Activated CD4-positive, alpha-beta T cell treated with anti-CD3 and anti-CD28 coated beads, Interleukin-2, amount 50 U/mL, for 48 hours (primary cell): ENCODE data around the gene PREP.

ENCODE experiments used
- DNase-seq, 2 experiments: peaks; one replicate each; pipeline ENCODE4 v3.0.0-alpha.2; 2020

Gene PREP

DNA sequence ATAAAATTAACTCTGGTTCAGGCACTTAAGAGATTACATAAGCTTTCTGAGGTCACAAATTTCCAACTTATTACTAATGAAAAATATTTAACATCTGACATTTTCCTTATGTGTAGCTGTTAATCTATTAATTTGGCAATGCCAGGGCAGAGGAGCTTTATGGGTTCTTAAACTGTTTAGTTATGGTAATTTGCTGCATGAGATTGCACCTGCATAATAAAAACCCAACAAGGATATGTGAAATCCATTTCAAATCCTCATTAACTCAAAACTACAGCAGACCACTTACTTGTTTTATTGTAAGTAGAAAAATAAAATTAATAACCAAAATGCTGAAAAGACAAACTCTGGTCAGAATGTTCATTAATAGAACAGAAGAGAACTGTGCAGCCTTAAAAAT, 98.1 kb downstream of the PREP start:
- DNase-seq, result no peak

DNA sequence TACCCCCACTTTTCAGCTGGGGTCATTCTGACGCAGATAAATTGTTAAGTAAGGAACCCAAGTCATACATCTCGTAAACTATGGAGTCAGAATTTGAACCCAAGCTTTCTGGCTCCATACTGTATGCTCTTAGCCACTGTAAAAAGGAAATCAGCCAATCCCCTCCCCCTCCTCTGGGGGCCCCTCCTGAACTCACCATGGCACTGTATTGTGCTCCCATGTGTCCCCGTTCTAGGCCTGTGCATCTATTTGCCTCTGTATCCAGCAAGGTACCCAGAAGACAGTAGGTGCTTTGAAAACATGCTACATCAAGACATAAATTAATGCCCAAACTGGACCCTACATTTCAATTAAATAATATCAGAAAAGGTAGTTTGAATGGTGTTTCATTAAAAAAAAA, 98.5 kb downstream of the PREP start:
- no peak for DNase-seq

DNA sequence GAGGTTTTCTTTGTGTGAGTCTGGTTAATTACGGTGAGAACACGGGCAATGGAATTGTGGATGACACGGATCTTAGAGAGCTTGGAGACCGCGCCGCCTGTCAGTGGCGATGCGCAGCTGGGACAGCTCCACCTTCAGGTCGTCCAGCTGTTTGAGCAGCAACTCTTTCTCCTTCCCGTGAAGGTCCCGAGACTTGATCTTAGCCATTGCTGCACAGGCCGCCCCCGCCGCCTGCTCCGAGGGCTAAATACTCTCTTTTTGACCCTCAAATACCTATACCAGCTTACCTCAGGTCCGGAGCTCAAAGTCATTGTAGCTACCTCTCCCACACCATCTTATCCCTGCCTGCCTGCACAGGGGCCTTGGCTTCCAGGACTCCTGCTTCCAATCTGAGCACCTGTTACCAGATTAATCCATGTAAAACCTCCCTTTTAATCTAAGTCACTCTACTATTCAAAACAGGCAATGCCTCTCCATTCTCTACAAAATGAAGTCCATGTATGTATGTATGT, 100.2 kb downstream of the PREP start:
- DNase-seq, result no peak

DNA sequence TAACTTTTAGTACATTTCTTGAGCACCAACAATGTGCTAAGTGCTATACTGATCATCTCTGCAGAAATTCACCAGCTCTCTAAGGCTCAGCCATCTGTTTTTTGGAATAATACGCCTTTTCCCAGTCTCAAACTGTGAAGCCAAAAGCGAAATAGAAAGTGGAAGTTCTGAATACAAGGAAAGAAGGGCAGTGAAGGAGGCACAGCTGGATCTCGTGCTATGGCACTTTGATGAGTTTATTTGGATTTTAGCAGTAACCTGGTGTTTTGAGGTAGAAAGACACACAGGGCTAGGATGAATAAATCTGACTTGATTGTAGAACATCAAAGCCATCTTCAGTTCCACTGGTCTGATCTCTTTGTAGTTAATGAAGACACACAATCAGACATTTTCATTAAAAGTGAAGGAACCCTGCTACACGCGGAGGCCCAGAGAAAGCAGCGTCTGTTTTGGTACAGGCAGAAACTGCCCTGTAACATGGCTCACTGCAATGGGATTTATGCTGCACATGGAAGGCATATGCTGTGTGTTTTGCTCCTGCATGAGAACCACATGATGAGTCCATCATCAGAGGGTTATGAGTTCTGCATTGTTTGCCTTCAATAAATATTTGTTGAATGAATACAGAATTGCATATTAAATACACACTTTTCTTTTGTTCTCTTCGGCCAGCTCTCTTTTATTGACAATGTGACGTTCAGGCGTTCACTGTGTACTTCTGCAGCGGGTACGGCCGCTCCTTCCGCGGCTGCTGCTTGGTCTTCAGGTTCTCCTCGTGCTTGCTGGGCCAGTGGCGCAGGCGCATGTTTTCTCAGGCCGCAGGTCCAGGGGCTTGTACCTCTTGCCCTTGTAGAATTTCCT, 100.9 kb downstream of the PREP start:
- no peak for DNase-seq

DNA sequence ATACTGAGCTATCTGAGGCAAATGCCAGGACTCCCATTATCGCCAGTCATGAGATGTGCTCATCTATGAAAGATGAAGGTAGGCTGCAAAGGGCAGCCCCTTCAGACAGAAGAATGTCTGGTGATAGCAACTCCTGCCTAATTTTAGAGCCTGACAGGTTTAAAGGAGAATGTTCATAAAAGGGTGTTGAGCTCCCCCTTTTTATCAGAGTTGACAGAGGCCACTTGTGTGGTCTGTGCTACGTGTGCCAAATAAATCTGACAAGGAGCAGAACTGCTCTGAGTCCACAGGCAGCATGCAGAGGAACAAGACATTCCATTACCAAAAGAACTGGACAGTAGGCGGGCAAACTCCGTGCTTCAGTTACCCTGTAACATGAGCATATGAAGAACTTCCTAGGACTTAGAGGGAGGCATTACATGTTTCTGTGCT, 101.8 kb downstream of the PREP start:
- no peak for DNase-seq

DNA sequence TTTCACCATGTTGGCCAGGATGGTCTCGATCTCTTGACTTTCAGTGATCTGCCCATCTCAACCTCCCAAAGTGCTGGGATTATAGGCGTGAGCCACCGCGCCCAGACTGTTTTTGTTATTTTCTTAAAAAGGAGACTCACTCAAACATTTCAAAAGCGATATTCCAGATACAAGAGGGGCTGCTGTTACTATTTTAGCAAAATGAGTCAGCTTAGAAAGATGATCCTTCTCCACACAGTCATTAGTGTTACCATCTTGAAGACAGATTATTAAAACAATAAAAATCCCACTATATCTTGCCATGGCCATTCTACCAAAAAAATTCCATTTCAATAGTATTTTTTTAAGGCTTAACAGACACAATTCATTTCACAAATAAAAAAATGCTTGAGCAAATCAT, 102.8 kb downstream of the PREP start:
- no peak for DNase-seq

DNA sequence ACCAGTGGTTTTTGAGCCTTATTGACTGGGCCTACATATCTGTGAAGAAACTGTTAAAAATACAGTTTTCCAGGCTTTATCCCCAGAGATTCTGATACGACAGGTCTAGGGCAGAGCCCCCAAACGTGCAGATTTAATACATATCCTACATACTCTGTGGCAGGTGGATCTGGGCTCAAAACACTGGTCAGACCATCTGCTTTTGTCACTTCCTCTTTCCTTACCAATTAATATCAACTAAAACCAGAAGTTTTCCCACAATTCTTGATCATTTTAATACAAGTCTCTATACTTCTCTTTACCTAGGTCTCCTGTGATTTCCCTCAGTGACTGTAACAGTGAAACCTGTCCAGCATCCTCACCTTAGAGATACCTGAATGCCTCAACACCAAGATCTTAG, 108.8 kb downstream of the PREP start:
- no peak for DNase-seq

DNA sequence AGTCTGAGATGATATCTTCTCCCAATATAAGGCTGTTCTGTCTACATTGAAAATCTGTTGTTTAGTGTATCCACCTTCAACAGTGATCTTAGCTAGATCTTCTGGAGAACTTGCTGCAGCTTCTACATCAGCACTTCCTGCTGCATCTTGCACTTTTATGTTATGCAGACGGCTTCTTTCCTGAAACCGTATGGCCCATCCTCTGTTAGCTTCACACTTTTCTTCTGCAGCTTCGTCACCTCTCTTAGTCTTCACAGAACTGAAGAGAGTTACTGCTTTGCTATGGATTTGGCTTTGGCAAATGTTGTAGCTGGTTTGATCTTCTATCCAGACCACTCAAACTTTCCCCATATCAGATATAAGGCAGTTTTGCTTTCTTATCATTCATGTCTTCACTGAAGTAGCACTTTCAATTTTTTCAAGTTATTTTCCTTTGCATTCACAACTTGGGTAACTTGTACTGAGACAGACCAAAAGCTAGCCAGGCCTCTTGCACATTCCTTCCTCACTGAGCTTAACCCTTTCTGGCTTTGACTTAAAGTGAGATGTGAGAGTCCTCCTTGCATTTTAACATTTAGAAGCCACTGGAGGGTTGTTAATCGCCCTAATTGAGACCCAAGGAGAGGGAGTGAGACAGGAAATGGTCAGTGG, 110.1 kb downstream of the PREP start:
- DNase-seq, result no peak

DNA sequence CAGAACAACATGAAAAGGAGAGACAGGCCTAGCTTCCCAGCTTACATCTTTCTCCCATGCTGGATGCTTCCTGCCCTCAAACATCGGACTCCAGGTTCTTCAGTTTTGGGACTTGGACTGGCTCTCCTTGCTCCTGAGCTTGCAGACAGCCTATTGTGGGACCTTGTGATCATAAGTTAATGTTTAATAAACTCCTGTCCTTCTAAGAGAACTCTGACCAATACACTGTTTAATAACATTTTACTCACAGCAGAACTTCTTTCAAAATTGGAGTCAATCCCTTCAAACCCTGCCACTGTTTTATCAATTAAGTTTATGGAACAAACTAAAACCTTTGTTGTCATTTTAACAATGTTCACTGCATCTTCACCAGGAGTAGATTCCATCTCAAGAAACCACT, 111.4 kb downstream of the PREP start:
- DNase-seq, result no peak

DNA sequence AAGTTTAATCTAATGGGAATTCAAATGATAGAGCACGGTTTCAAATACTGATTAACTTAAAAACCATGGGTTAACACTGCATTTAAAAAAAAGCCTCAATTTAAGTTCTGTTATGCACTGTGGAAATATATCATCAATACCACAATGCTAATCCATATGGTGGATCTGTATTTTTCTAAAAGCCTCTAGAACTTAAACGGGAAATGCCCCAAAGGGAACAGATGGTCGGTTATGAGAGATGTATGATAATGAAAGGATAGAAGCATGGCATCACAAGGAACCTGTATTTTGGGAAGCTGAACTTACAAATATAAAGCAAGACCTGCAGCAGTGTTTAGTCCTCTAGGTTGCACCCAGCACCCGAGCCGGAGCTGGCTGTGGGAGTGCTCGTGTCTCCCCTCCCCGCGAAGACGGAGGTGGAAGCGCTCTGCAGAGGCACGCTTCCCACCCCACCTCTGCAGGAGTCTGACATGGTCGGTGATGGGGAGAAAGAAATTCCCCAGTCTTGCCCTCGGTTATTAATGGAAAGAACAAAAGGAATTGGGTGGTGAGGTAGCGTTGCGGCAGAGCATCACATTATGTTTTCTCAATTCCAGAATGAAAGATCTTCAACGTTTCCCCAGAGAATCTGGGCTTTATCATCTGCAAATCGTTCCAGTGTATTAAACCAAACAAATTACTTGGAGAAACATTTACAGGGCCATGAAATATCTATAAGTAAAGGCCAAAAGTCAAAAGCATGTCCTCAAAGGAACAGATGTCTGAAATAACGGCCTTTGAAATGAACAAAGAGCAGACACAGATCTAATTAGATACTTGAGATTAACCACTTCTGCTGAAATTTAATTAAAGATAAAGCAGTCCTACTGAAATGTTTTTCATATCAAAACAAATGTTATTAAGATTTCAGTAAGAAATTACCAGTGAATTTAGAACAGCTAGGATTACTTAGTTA, 120.0 kb downstream of the PREP start:
- DNase-seq, result no peak

DNA sequence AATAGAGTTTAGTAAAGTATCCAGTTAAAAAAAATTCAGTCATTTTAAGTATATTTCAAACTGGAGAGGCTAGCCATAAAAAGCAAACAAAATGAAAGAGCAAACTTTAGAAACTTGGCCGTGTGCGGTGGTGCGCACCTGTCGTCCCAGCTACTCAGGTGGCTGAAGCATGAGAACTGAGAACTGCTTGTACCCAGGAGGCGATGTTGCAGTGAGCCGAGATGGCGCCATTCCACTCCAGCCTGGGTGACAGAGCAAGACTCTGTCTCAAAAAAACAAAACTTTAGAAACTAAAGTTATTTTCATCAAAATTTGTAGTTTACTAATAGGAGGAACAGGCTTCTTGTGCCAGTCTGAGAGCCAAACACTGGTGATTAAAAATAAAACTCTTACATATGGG, 122.8 kb downstream of the PREP start:
- DNase-seq, result no peak

DNA sequence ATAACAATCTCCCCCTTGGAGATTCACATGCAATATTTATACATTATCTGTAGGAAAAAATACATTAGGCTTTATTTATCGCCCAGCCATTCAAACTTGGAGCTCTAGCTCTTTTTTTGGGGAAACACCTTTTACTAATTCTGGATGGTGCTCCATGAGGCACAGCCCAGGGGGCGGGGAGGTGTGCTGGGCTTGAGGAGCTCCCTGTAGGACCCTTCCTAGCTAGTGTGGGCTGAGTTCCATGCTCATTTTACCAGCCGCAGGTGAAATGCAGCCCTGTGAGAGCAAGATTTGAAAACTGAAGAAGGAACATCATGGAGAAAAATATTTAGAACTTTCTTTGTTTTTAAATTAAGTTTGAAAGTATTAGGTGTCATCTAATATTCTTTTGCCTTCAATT, 123.4 kb downstream of the PREP start:
- DNase-seq, result no peak

DNA sequence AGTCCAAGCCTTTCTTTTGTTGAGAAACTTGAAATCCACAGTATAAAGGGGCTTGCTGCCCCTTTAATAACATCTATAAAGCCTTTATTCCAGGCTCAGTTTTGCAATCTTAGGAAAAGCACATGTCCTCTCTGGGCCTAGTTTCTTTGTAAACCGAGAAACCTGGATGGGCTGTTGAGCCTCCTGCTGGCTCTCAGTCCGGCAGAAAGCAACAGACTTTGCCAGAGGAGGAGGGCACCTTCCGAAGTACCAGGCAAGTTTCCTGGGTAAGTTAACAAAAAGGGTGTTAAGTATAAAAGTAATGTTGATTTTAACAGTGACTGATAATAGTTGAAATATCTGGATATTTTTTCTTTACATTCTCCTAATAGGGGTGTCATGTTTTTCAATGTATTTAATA, 124.1 kb downstream of the PREP start:
- DNase-seq, result no peak

DNA sequence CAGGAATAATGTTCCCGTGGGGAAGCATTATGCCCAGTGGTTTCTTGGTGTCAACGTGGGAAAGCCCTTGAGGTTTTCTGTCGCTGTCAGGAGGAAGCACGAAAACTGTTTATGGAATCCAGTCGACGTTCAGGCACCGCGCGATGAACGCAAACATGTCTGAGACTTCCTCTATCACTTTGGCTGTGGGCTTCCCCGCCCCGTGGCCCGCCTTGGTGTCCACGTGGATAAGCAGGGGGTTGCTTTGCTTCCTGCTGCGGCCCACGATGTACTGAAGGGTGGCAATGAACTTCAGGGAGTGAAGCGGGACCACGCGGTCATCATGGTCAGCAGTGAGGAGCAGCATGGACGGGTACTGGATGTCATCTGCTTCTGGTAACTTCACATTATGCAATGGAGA, 124.8 kb downstream of the PREP start:
- no peak for DNase-seq

DNA sequence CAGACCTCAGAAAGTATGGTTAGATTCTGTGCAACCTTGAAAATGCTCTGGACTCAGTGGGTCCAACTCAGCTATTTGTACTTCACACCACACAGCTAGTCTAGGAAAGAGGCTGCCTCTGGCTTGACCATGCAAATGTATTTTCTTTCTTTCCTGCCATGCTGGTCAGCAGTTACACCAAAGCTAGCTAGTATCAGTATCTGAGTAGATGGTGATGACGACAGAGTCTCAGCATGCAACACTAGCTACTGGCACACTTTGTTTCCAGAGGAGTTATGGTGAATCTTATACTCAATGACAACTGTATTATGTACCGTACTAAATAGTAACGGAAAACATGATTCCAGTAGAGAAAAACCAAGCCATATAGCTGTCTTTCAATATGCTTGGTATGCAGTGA, 126.5 kb downstream of the PREP start:
- no peak for DNase-seq

DNA sequence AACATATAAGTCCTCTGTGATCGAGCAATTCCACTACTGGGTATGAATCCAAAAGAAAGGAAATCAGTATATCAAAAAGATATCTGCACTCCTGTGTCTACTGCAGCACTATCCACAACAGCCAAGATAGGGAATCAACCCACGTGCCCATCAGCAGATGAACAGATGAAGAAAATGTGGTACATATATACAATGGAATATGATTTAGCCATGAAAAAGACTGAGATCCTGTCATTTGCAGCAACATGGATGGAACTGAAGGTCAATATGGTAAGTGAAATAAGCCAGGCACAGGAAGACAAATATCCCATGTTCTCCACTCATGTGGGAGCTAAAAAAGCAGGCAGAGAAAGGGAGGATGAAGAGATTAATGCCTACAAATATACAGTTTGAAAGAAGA, 127.3 kb downstream of the PREP start:
- no peak for DNase-seq

DNA sequence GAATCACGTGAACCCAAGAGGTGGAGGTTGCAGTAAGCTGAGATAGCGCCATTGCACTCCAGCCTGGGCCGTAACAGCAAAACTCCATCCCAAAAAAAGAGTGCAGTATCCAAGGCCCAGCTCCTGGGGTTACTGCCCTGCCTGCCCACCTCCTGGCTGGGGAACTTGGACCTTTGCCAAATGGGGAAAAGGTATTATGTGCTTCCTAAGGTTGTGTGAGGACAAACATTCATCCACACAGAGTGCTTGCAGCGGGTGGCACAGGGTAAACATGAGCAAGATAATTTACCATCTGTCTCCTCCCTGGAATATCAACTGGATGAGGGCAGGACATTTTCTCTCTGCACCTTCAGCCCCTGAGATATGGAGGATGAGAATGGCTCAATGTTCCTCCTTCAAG, 128.2 kb downstream of the PREP start:
- DNase-seq, result no peak

DNA sequence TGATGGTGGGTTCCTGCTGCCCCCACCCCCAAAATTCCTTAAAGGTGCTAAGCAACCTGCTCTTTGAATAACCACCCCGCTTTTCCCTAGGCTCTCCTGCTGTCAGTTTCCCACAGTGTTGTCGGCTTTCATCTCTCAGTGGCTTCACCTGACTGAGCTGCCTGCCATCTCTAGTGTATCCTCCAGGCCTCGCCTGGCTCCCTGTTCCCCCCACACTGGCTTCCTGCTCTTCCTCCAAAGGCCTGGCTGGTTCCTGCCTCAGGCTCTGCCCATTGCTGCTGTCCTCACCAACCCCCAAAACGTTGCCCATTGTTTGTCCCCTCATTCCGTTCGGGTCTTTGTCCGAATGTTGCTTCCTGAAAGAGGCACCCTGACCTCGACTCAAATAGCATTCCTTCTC, 129.3 kb downstream of the PREP start:
- no peak for DNase-seq

DNA sequence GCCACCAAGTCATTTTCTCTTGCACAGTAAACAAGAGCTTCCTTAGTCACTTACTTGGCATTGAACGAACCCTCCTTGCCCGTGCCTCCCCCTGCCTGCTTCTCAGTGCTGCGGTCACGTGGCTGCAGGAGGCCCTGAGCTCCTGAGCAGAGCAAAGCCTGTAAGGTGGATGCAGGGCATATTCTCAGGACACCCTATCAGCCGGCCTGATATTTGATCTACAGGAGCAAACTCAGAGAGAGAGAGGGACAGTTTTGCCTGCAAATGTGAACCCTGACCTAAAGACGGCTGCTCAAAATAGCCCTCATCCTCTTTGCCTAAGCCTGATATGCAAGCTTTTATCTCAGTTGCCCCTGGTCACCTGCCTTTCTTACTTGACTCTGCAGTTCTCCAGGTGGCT, 130.1 kb downstream of the PREP start:
- no peak for DNase-seq

DNA sequence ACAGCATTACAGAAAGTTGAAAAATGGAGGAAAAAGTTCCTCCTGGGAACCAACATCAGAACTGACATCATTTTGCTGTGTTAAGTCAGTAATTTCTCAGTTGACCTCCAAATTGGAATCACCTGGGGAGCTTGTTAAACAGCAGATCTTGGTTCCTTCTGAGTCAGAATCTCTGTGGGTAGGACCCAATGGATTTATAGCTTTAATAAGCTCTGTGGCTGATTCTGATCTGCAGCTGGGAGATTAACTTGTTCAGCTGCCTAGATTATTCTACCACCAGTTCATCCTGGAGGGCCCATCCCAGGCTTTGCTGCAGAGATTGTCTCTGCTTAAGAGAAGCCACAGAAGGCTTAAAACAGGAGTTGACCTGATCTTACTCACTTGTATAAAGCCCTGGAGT, 132.4 kb downstream of the PREP start:
- no peak for DNase-seq

DNA sequence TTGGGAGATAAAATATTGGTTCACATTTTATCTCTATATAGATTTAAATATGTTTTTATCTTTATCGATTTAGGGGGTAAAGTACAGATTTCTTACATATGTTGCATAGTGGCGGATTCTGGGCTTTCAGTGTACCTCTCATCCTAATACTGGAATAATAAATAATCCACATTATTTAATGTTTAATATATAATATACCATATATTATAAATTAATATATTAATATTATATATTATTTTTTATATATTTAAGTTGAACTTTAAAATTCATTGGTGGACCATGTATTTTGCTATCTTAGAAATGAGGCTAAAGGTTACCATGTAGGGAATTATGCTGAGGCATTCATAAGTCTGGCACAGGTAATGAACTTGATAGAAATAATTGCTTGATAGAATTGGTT, 133.5 kb downstream of the PREP start:
- DNase-seq, result no peak

DNA sequence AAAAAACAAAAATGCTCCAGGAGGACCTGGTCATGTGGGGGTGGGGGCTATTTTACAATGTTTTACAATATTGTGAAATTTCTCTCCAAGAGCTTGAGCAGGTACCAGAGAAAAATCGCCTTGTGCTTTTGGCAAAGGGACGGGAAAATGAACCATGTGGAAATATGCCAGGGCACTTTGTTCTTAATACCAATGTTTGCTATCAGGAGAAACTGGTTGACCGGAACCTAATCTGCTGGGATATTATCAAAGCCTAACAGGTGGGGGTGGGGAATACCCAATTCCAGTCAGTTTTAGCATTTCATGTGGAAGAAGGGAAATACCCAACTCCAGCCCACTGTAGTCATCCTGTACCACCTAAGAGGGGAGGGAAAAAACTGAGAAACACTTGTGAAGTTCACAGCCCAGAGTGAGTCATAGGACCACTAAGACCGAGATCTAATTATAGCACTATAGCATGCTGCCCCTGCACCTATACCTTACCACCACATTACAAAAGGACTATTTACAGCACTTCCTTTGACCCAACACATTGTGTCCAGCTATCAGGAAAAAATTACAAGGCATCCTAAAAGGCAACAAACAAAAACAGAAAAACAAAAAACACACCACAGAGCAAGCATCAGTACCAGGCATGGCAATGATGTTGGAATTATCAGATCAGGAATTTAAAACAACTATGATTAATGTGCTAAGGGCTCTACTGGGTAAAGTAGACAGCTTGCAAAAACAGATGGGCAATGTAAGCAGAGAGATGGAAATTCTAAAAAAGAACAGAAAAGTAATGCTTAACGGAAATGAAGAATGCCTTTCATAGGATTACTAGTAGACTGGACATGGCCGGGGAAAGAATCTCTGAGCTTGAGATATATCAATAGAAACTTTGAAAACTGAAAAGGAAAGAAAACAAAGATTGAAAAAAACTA, 138.9 kb downstream of the PREP start:
- DNase-seq, result no peak
